ENCODE results near the gene ULBP3.
"Not testable (repeated sequence)": the region's sequence is repeated elsewhere in the genome, so short reads cannot be mapped to it uniquely, and the experiment has no call there.

The ULBP3 gene

GRCh38 chr6:150013785-150014622 lies 54.9 kb downstream of the ULBP3 start:
- FAIRE-seq; DNase-seq (ENCODE audit: insufficient read length, low spot score): not testable (repeated sequence)

- not testable (repeated sequence) for DNase-seq (ENCODE audit: insufficient read length, low spot score); FAIRE-seq
Measured at GRCh38 chr6:150012846-150013784, 55.8 kb downstream of the ULBP3 start.

All from D721Med (cell line).